Neural crest cell (in vitro differentiated cells): ENCODE measurements around the gene CST8. TPM values are rescaled to one million over a fixed set of nuclear protein-coding genes. Genes with fewer than 3 reads are reported as not detected.

Experiments
- total RNA-seq: library from RNA; stranded (reverse); gene quantifications from 2 replicates; pipeline ENCODE4 v1.2.1, GENCODE V29; 2021

The CST8 gene
- total RNA-seq, 1 donor from 2014 or later, result not detected

Other genes starting within 250 kb of the CST8 start
- 33.9 and 38.1 TPM in 2 replicates for gene NXT1, start 140.3 kb upstream of the CST8 start, total RNA-seq
- 21.9 and 24.4 TPM in 2 replicates for gene GZF1, start 128.9 kb upstream of the CST8 start, total RNA-seq
- gene NAPB, start 69.6 kb upstream of the CST8 start, total RNA-seq, result 14.6 and 14.7 TPM in 2 replicates
- not detected in 2 replicates for gene CSTL1, start 51.4 kb upstream of the CST8 start, total RNA-seq
- gene CST11, start 38.2 kb upstream of the CST8 start, total RNA-seq, result not detected in 2 replicates
- not detected in 2 replicates for gene CST9L, start 77.4 kb downstream of the CST8 start, total RNA-seq
- gene CST9, start 114.8 kb downstream of the CST8 start, total RNA-seq, result not detected in 2 replicates
- 145 and 146 TPM in 2 replicates for gene CST3, start 146.8 kb downstream of the CST8 start, total RNA-seq
- gene CST4, start 197.9 kb downstream of the CST8 start, total RNA-seq, result not detected in 2 replicates